ENCODE data around the gene SDC4. TPM values are rescaled to one million over a fixed set of nuclear protein-coding genes. Genes with fewer than 3 reads are reported as not detected.

Gene SDC4
- total and polyA plus RNA-seq, 9 of the 15 experiments (the other 6 are each of a cell fraction or from before 2014, with no cell fraction given), result 2.1 to 10.7 (median 6.3) TPM

- no peak for TF ChIP-seq CEBPZ (IDR thresholded peaks at IDR 0.05; ENCODE audit: borderline replicate concordance, low read depth, low read length)
- peak; percentile 26; the same call in 1 of the 2 replicates for TF ChIP-seq ESRRA (IDR thresholded peaks at IDR 0.05; ENCODE audit: borderline replicate concordance, low read depth)
- TF ChIP-seq ZNF696 (CRISPR knock-in tag; conservative IDR thresholded peaks at IDR 0.05), result no peak
- no peak for TF ChIP-seq POLR2AphosphoS5 (IDR thresholded peaks at IDR 0.05; ENCODE audit: control insufficient read depth, insufficient read depth, low read depth, low read length)
- TF ChIP-seq CBFA2T2 (conservative IDR thresholded peaks at IDR 0.05), result no peak
- no peak for TF ChIP-seq EP300 (IDR thresholded peaks at IDR 0.05; ENCODE audit: low read length)
- no peak for TF ChIP-seq ADNP (tag; IDR thresholded peaks at IDR 0.05)
- no peak for TF ChIP-seq E2F5 (CRISPR knock-in tag; IDR thresholded peaks at IDR 0.05)
- no peak for TF ChIP-seq TRIM25 (IDR thresholded peaks at IDR 0.05; ENCODE audit: borderline replicate concordance)
- TF ChIP-seq SLC30A9 (CRISPR knock-in tag; IDR thresholded peaks at IDR 0.05), result no peak
- TF ChIP-seq REST (IDR thresholded peaks at IDR 0.05; ENCODE audit: borderline replicate concordance), result peak; percentile 34; the same call in 1 of the 2 replicates
- TF ChIP-seq REST (CRISPR knock-in tag; IDR thresholded peaks at IDR 0.05; ENCODE audit: low read depth), result no peak
Observed at GRCh38 chr20:45311589-45312211, 36.5 kb downstream of the SDC4 start (continued).

Measured in K562 (cell line).